NCI-H460 (cell line): ENCODE data around the gene BICDL2. TPM values are rescaled to one million over a fixed set of nuclear protein-coding genes. Genes with fewer than 3 reads are reported as not detected.
A peak's percentile ranks its signal among the peaks of the same experiment; 100 is the strongest.

Experiments
- DNase-seq: peaks from one replicate; pipeline ENCODE4 v3.0.0-alpha.2; 2016; ENCODE audit warnings: low read depth; ENCODE audit errors: extremely low read depth
- total RNA-seq: library from RNA; depleted of rRNA; stranded (reverse); fragments of >200 nt; shearing (Covaris generic); gene quantifications from 2 replicates; pipeline ENCODE4 v1.2.3, GENCODE V29; 2014

The BICDL2 gene
- total RNA-seq, 1 experiment from 2014 or later = not detected

- no peak for DNase-seq
Observed at GRCh38 chr16:3026609-3027488, 9.9 kb downstream of the BICDL2 start.

GRCh38 chr16:3026003-3026378 lies 10.8 kb downstream of the BICDL2 start:
- DNase-seq = no peak

- no peak for DNase-seq
Observed at GRCh38 chr16:3025032-3026002, 11.4 kb downstream of the BICDL2 start.

- peak; percentile 97 for DNase-seq
Observed at GRCh38 chr16:3023669-3024478, 12.9 kb downstream of the BICDL2 start, which contains the start of the genes HCFC1R1 and THOC6. Gene HCFC1R1 (minus strand): TSS chr16:3023942. CDS start chr16:3023941, 1 bp downstream. Gene THOC6 (plus strand): TSS chr16:3024035. CDS start chr16:3024327, 292 bp downstream.

GRCh38 chr16:3023415-3023668 lies 13.4 kb downstream of the BICDL2 start:
- DNase-seq = peak; percentile 69

- DNase-seq = no peak
Observed at GRCh38 chr16:3022684-3023414, 13.9 kb downstream of the BICDL2 start.

- peak; percentile 90 for DNase-seq
Observed at GRCh38 chr16:3022208-3022683, 14.5 kb downstream of the BICDL2 start.

- DNase-seq = peak; percentile 79
Observed at GRCh38 chr16:3021449-3022207, 15.1 kb downstream of the BICDL2 start.

- peak; percentile 80 for DNase-seq
Observed at GRCh38 chr16:3020604-3021448, 15.9 kb downstream of the BICDL2 start.

GRCh38 chr16:3020247-3020603 lies 16.5 kb downstream of the BICDL2 start, which contains the start of gene TNFRSF12A:
Gene TNFRSF12A (plus strand): TSS chr16:3020368. CDS start chr16:3020398, 30 bp downstream.
- peak; percentile 80 for DNase-seq

- DNase-seq = no peak
Observed at GRCh38 chr16:3019594-3020246, 17.0 kb downstream of the BICDL2 start.

GRCh38 chr16:3017794-3018506 lies 18.8 kb downstream of the BICDL2 start, which contains the start of gene CLDN6:
Gene CLDN6 (minus strand): TSS chr16:3018183. CDS start chr16:3016021, 2,162 bp downstream.
- DNase-seq = no peak

GRCh38 chr16:3017344-3017743 lies 19.4 kb downstream of the BICDL2 start:
- DNase-seq = no peak

GRCh38 chr16:3015865-3016521 lies 20.8 kb downstream of the BICDL2 start:
- no peak for DNase-seq

GRCh38 chr16:3014971-3015370 lies 21.8 kb downstream of the BICDL2 start:
- no peak for DNase-seq

- DNase-seq = no peak
Observed at GRCh38 chr16:3013998-3014690, 22.6 kb downstream of the BICDL2 start.
